NCI-H1694 (cell line): ENCODE measurements around the gene NDUFAF3.
"Not testable (repeated sequence)": the region's sequence is repeated elsewhere in the genome, so short reads cannot be mapped to it uniquely, and the experiment has no call there.

Experiments used
- DNase-seq: peaks from one replicate; lab custom pipeline; 2025; lab: John Stamatoyannopoulos, UW

NDUFAF3 gene

GRCh38 chr3:48999085-48999858, 22.6 kb upstream of the NDUFAF3 start:
- DNase-seq, result no peak

- no peak for DNase-seq
Measured at GRCh38 chr3:49001155-49001554, 20.8 kb upstream of the NDUFAF3 start.

- no peak for DNase-seq
Measured at GRCh38 chr3:49004352-49005302, 17.3 kb upstream of the NDUFAF3 start.

GRCh38 chr3:49005303-49005680, 16.6 kb upstream of the NDUFAF3 start:
- no peak for DNase-seq

GRCh38 chr3:49005998-49006397, 15.9 kb upstream of the NDUFAF3 start:
- DNase-seq, result no peak

GRCh38 chr3:49006408-49007067, 15.4 kb upstream of the NDUFAF3 start:
- no peak for DNase-seq

GRCh38 chr3:49007068-49007770, 14.7 kb upstream of the NDUFAF3 start, which contains the start of gene WDR6:
TSS of gene WDR6 (plus strand) at chr3:49007391. CDS start at chr3:49007432, 41 bp downstream.
- DNase-seq, result peak; percentile 74

- no peak for DNase-seq
Measured at GRCh38 chr3:49007771-49008528, 14.0 kb upstream of the NDUFAF3 start.

- not testable (repeated sequence) for DNase-seq
Measured at GRCh38 chr3:49008627-49009026, 13.3 kb upstream of the NDUFAF3 start.

- DNase-seq, result no peak
Measured at GRCh38 chr3:49009396-49009795, 12.5 kb upstream of the NDUFAF3 start.

GRCh38 chr3:49012441-49013017, 9.4 kb upstream of the NDUFAF3 start:
- no peak for DNase-seq

- no peak for DNase-seq
Measured at GRCh38 chr3:49013113-49013737, 8.7 kb upstream of the NDUFAF3 start.

GRCh38 chr3:49013738-49014660, 7.9 kb upstream of the NDUFAF3 start:
- DNase-seq, result no peak

- no peak for DNase-seq
Measured at GRCh38 chr3:49015072-49015471, 6.8 kb upstream of the NDUFAF3 start.

GRCh38 chr3:49015765-49016164, 6.2 kb upstream of the NDUFAF3 start:
- DNase-seq, result no peak

- DNase-seq, result no peak
Measured at GRCh38 chr3:49016414-49017228, 5.3 kb upstream of the NDUFAF3 start.

- no peak for DNase-seq
Measured at GRCh38 chr3:49017229-49017970, 4.5 kb upstream of the NDUFAF3 start.
